GM19328 (cell line): Measurements from ENCODE around the gene MEIS3.
"Not testable (repeated sequence)": the region's sequence is repeated elsewhere in the genome, so short reads cannot be mapped to it uniquely, and the experiment has no call there.

ENCODE experiments used
- ATAC-seq: cut with Tn5 transposase; IDR thresholded peaks from one replicate; pipeline ENCODE4 v1.9.1; 2021; ENCODE audit warnings: mild to moderate bottlenecking, moderate library complexity; ENCODE audit not compliant: unreplicated experiment

Gene MEIS3

GRCh38 chr19:47365455-47365854, 53.9 kb downstream of the MEIS3 start:
- ATAC-seq: not testable (repeated sequence)

- ATAC-seq: no peak
Measured at GRCh38 chr19:47363758-47364531, 55.4 kb downstream of the MEIS3 start.

- no peak for ATAC-seq
Measured at GRCh38 chr19:47362321-47362720, 57.0 kb downstream of the MEIS3 start.

GRCh38 chr19:47358936-47359335, 60.4 kb downstream of the MEIS3 start:
- ATAC-seq: no peak

GRCh38 chr19:47357788-47358680, 61.3 kb downstream of the MEIS3 start:
- ATAC-seq: no peak

- no peak for ATAC-seq
Measured at GRCh38 chr19:47356900-47357299, 62.4 kb downstream of the MEIS3 start.

GRCh38 chr19:47353307-47353712, 66.0 kb downstream of the MEIS3 start:
- no peak for ATAC-seq
